GM18951 (cell line): ENCODE measurements around the gene PC.

Experiments used
- POLR2A ChIP-seq: IDR thresholded peaks from 4 replicates; pipeline ENCODE4 v1.6.1; 2011; ENCODE audit warnings: mild to moderate bottlenecking; ENCODE audit not compliant: insufficient read length, insufficient read depth; ENCODE audit errors: extremely low read depth
- in situ Hi-C: fragments of 300-500 bp; cut with MboI; formaldehyde crosslinking; loops from one replicate; pipeline ENCODE4 v1.12.0; 2022; ENCODE audit warnings: low sequenced_read_pairs, mixed read lengths, inconsistent platforms; ENCODE audit not compliant: unreplicated experiment

Gene PC

GRCh38 chr11:66904981-66905521, 53.1 kb downstream of the PC start:
- TF ChIP-seq POLR2A: no peak
- in situ Hi-C loops: no loop called here

GRCh38 chr11:66904561-66904960, 53.6 kb downstream of the PC start:
- no peak for TF ChIP-seq POLR2A
- in situ Hi-C loops: no loop called here

- no peak for TF ChIP-seq POLR2A
- in situ Hi-C loops: no loop called here
Measured at GRCh38 chr11:66904055-66904454, 54.1 kb downstream of the PC start.

- TF ChIP-seq POLR2A: no peak
- in situ Hi-C loops: no loop called here
Measured at GRCh38 chr11:66902486-66903177, 55.6 kb downstream of the PC start.

GRCh38 chr11:66901964-66902390, 56.2 kb downstream of the PC start:
- no peak for TF ChIP-seq POLR2A
- in situ Hi-C loops: no loop called here

GRCh38 chr11:66894141-66894540, 64.0 kb downstream of the PC start:
- TF ChIP-seq POLR2A: no peak
- in situ Hi-C loops: no loop called here

- no peak for TF ChIP-seq POLR2A
- in situ Hi-C loops: no loop called here
Measured at GRCh38 chr11:66892911-66893310, 65.3 kb downstream of the PC start.

- in situ Hi-C loops: no loop called here
- TF ChIP-seq POLR2A: no peak
Measured at GRCh38 chr11:66891851-66892660, 66.1 kb downstream of the PC start.

- no peak for TF ChIP-seq POLR2A
- in situ Hi-C loops: no loop called here
Measured at GRCh38 chr11:66889960-66890359, 68.2 kb downstream of the PC start.

GRCh38 chr11:66888282-66888681, 69.9 kb downstream of the PC start:
- in situ Hi-C loops: no loop called here
- no peak for TF ChIP-seq POLR2A

- no peak for TF ChIP-seq POLR2A
- in situ Hi-C loops: no loop called here
Measured at GRCh38 chr11:66887526-66887925, 70.7 kb downstream of the PC start.

- in situ Hi-C loops: no loop called here
Measured at GRCh38 chr11:66886671-66887221, 71.4 kb downstream of the PC start.

GRCh38 chr11:66885950-66886440, 72.2 kb downstream of the PC start:
- in situ Hi-C loops: no loop called here
- TF ChIP-seq POLR2A: no peak

More at GRCh38 chr11:66886671-66887221, 71.4 kb downstream of the PC start:
- TF ChIP-seq POLR2A: no peak
